LoVo (cell line): ENCODE measurements around the gene KXD1.
A peak's percentile ranks its signal among the peaks of the same experiment; 100 is the strongest.
"Not testable (repeated sequence)": the region's sequence is repeated elsewhere in the genome, so short reads cannot be mapped to it uniquely, and the experiment has no call there.

Experiments
- DNase-seq: peaks from one replicate; pipeline ENCODE4 v3.0.0-alpha.2; 2016; ENCODE audit warnings: low spot score

KXD1 gene

DNA sequence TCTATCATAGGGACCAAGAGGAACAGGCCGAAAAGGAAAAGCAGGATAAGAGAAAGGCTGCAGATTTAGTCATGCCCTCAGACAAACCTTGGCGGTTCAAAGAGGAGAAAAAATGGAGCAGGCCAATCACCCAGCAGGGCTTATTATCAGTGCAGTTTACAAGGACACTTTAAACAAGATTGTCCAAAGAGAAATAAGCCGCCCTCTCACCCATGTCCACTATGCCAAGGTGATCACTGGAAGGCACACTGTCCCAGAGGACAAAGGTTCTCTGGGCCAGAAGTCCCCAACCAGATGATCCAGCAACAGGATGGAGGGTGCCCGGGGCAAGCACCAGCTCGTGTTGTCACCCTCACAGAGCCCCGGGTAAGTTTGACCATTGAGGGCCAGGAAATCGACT lies 22.6 kb downstream of the KXD1 start:
- DNase-seq: no peak

DNA sequence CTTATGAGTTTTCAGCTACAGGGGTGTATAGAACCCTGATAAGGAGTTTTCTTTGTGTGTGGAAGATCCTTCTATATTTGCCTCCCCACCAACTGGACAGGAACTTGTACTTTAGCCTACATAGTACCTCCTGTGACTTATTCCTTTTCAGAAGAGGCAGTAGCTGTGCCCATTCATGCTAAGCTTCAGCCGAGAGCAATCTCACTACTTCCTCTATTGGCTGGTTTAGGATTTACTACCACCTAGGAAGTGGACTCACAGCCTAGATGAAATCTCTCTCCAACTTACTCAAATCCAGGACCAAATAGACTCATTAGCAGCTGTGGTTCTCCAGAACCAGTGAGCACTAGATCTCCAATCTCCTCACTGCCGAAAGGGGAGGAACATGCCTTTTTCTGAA lies 28.6 kb downstream of the KXD1 start:
- no peak for DNase-seq

DNA sequence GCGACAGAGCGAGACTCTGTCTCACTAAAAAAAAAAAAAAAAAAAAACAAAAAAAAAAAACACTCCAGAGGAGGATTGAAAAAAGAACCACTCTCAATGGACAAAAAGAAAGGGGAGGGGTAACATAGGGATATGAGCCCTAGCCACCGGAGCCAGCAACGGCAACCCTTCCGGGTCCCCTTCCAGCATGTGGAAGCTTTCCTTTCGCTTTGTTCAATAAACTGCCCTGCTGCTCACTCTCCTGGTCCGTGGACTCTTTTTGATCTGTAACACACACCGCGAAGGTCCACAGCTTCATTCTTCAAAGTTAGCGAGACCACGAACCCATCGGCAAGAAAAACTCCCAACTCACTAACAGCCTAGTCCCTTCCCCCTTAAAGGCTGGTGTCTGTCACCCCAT lies 29.9 kb downstream of the KXD1 start:
- no peak for DNase-seq

DNA sequence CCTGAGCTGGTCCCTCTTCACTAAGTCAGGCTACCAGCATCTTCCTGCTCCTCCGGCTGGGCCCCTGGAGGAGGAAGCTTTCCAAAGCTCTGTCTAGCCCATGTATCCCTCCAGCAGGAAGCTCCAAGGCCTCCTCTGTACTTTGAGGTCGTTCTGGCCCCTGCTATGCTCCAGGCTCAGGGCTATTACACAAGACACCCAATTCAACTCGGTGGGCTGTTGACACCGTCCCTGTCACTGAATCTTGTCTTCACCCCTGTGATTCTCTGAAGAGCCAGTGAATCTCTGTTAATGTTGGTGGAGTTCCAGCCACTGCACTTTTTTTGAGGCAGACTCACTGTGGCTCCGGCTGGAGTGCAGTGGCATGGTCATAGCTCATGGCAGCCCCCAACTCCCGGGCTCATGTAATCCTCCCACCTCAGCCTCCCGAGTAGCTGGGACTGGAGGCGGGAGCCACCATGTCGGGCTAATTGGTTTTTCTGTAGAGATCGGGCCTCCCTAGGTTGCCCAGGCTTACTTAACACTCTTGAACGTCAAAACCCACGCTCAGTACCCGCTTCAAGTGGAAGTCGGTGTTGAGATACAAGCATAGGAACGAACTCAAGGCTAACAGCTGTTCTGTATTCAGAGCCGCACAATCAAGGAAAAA lies 30.4 kb downstream of the KXD1 start:
- DNase-seq: no peak

DNA sequence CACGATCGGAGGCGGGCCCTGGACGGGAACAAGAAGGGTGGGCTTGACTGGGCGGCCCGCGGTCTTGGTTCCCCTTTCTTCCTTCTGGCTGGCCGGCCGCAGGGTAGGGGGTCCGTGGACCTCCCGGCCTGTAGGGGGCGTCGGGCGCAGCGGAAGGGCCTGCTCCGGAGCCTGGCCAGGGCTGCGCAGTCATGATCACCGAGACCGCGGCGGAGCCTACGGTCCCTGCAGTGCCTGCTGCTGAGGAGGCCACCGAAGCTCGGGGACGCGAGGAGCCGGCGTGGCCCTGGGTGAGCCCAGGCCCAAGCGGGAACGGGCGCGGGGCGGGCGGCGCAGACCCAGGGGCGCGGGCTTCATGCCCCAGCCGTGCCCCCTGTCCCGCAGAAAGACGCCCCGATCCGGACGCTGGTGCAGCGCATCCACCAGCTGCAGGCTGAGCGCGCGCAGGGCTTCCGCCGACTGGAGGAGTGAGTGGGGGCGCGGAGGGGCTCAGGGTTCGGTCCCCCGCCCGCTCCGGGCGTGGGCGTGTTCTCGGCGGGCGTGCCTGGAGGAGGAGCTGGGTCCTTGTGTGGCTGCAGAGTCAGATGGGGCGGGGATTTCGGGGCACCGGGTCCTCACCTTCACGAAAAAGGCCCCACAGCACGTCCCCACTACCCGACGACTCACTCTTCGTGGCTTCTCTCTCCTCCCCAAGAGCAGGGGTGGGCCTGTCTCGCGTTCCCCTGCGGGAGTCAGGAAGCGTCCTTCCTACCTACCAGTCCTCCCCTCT lies 31.1 kb downstream of the KXD1 start, which contains the start of gene REX1BD:
Gene REX1BD (plus strand): TSS at position 188 of the 769 bp plus-strand sequence. CDS start 4 bp downstream, at position 192.
- DNase-seq: peak; percentile 83

DNA sequence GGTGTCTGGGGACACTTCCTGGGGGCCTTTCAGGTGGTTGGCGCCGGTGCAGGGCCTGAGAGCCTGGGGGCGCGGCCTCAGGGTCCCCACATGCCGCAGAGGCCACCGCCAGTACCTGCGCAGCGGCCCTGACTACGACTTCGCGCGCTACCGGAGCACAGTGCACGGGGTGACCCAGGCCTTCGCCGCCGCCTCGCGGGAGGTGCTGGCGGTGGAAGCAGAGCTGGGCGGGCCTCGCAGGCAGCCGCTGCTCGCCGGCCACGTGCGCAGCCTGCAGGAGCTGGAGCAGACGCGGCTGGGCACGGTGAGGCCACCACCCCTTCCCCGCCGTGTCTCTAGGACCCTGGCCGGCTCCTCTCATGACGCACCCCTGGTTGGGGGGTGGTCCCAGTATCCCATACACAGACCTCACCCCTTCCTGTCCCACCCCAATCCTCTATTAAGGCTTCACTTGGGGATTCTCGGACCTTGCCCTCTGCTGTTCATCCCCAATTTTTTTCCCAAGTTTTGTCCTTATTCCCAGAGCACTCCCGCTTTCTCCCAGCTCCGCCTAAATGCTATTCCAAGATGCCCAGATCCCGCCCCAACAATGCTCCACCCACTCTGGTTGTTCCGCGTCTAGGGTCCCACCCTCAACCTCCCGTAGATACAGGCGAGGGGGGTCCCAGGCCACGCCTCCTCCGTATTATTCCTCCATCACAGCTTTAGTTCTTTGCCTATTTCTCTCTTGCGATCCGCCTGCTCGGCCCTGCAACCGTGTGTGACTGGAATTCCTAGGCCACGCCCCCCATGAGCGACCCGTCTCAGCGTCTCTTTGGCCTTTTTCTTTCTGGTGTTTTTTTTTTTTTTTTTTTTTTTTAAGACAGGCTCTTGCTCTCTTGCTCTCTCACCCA lies 32.0 kb downstream of the KXD1 start:
- peak; percentile 54 for DNase-seq

DNA sequence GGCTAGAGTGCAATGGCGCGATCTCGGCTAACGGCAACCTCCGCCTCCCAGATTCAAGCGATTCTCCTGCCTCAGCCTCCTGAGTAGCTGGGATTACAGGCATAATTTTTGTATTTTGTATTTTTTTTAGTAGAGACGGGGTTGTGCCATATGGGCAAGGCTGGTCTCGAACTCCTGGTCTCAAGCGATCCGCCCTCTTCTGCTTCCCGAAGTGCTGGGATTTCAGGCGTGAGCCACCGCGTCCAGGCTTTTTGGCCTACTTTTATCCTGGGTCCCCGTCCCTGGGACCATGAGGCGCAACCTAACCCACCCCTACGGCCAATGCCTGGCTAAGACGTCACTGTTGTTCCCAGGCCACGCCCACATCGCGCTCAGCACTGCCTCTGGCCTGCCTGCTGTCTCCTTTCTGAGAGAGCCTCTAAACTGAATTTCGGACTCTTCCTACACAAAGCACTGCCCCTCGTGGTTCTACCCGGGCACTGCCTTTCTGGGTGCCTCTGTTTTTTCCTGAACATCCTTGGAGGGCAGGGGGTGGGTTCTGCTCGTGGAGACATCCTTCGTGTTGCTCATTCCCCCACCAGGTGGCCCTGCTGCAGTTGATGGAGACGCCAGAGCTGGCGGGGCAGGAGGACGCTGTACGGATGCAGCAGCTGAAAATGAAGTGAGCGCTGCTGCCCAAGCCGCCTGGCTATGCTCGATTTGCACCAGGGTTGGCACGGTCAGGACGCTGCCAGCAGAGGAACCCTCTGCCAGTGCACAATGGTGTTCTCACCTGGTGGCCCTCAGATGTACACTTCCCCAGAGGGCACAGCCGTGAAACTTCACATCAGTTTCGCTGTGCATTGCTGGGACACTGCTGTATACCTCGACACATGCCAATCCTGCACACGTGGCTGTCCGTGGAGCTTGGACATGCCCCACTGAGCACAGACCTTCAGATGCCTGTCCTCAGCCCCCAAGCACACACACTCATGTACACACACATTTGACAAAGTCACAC lies 32.9 kb downstream of the KXD1 start:
- no peak for DNase-seq

DNA sequence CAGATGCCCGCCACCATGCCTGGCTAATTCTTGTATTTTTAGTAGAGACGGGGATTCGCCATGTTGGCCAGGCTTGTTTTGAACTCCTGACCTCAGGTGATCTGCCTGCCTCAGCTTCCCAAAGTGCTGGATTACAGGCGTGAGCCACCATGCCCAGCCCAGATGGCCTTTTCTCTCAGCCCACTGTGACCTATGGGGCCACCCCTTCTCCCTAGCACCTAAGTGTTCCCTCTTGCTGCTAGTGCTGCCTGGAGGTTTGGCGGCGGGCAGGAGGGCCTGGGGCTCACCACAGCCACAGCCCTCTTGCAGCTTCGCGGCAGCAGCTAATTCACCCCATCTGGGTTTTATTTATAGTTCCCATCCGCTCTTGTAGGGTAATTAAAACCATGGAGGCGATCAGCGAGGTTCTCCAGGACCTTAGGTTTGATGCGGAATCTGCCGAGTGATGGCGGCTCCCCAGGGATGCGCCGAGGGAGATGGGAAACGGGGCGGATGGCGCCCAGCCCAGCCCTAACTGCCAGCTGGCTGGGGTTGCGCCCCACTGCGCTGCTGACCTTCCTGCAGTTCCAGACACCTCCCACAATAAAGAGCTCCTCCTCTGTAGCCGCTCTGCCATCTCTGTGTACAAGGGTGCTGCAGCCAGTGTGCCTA lies 34.2 kb downstream of the KXD1 start:
- no peak for DNase-seq

DNA sequence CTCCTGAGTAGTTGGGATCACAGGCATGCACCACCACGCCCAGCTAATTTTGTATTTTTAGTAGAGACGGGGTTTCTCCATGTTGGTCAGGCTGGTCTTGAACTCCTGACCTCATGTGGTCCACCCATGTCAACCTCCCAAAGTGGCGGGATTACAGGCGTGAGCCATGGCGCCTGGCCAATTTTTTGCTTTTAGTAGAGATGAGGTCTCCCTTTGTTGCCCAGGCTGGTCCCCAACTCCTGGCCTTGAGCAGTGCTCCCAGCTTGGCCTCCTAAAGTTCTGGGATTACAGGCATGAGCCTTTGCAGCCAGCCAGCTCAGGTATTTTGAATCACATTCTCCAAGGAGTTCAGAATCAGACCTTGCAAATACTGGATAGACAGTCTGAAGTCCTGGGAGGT lies 35.1 kb downstream of the KXD1 start:
- not testable (repeated sequence) for DNase-seq

DNA sequence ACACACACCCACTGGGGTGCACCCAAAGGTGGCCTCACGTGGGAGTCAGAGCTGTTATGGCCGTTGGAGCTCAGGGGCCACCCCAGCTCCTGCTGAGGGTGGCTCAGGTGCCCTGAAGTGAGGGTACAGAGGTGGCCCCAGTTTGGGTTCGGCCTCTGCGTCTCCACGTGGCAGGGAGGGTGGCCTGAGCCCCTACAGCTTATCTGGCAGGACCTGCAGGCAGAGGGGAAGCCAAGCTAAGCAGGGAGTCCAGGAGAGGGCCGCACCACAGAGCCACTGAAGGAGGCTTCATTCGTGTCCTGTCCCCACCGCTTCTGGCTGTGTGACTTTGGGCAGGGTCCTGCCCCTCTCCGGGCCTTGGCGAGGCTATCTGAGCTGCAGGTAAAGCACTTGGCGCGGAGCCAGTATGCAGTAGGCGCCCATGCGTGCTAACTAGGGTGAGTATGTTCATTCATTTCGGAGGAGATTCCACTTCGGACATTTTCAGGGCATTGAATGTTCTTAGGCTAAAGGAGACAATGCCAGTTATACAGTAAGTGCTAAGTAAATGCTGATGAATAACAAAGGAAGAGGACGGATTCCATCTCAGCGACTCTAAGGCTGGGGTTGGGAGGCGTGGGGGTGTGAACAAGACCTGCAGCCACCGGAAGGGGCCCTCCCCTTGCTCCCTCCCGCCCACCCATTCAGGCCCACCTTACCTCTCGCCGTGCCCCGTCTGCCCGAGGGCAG lies 35.9 kb downstream of the KXD1 start:
- no peak for DNase-seq

DNA sequence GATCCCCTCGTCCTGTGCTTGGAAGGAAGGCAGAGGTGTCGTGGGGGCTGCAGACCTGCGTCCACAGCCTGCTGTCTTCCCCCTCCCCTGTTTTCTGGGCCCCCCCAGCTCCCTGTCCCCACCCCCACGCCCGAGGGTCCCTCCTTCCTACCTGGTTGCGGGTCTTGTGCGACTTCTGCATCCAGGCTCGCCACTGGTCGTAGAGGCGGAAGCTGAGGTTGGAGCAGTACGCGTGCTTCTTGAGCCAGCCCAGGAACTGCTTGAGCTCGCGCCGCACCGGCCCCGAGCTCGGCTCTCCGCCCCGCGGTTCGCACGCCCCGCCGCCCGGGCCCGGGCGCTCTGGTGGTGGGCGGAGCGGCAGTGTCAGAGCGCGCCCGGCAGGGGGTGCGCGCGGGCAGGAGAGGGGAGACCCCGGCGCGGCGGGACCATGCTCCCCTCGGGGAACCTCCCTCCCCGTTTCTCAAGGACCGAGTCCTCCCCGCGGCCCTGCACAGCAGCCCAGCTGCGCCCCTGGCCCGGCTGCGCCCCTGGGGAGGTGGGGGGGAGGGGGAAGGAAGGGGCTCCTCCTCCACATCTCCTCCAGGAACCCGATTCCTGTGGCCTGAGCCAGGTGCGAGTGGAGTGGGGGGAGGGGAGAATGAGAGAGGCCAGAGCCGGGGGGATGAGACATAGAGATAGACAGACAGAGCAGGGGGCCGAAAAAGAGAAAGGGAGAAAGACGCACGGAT lies 36.6 kb downstream of the KXD1 start:
- peak; percentile 62 for DNase-seq

DNA sequence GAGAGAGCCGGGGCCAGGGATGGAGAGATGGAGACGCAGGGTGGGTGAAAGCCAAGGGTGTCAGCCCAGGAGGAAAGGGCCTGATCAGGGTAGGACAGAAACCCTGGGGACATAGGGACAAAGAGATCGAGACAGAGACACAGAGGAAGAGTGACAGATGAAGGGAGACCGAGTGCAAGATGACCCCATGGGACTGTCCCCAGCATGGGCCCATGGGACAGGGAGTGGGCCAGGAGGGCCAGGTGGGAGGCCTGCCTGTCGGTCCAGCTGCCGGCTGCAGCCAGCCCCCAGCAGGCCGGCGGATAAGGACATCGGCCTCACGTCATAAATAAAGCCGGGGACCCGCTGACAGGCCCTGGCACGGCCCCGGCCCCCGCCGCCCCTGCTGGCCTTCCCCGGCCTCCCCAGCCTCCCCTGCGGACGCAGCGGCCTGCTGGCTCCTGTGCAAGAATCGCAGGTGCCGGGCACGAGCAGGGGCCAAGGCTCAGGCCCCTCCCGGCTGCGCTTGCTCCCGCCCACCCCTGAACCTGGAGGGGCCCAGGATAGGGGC lies 37.2 kb downstream of the KXD1 start:
- no peak for DNase-seq

DNA sequence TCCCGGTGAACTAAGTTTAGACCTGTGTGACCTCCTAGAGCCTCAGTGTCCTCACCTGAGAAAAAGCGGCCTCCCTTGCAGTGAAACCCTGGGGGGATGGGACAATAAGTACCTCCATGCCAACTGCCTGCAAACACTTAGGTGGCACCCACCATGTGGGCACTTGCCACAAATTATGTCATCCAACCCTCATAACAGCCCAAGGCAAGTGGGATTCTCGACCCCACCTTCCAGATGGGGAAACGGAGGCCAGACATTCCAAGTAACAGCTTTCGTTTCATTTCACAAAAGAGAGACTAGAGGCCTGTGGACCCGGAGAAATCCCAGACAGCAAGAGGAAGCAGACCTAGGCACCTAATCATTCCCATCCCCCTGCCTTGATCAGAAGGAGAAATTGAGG lies 37.8 kb downstream of the KXD1 start:
- DNase-seq: no peak

DNA sequence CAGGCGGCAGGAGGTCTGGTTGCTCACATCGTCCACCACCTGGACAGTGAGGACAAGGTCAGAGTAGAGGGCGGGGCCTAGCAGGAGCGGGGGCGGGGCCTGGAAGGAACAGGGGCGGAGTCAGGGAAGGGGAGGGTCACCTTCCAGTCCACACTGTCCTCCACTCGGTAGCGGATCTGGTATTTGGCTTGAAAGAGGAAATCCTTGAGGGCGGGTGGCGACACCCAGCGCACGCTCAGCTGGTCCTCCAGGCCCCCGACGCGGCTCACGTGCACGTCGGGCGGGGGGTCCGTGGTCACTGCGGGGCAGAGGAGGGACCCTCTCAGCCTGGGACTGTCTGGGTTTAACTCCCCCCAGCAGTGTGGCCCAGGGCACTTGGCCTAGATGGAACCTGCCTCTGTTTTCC lies 39.1 kb downstream of the KXD1 start:
- no peak for DNase-seq

DNA sequence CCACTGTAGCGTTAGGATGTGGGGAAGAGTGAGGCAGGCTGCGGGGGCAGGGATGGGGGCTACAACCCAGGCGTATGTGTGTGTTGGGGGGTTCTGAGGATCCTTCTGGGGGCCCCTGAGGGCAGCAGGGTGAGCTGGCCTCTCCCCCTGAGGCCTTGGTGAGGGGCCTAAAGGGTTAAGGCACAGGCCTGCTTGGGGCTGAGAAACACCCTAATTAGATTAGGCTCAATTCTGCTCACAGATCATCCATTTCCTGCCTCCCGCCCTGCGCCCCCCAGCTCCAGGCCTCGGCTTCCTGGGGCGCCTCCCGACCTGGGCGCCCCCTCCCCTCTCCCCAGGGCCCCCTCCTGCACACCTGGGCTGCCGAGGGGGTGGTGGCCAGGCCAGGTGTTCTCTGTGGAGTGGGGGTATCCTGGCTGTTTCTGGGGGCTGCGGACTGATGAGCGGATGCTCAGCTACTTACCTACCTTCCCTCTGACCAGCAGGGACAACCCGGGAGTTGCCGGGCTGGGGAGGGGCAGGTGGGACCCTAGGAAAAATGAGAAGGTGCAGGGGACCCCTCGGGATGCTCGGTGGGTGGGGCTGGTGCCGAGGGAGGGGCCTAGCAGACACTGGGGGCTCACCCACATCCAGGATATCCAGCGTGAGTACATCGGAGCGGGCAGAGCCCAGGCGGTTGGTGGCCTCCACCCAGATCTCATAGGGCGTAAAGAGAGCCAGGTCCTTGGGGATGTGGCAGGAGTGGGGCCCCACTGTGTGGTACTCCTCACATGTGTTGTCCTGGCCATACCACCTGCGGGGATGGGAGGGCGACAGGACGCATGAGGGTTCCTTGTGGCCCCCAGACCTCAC lies 40.4 kb downstream of the KXD1 start:
- DNase-seq: no peak

DNA sequence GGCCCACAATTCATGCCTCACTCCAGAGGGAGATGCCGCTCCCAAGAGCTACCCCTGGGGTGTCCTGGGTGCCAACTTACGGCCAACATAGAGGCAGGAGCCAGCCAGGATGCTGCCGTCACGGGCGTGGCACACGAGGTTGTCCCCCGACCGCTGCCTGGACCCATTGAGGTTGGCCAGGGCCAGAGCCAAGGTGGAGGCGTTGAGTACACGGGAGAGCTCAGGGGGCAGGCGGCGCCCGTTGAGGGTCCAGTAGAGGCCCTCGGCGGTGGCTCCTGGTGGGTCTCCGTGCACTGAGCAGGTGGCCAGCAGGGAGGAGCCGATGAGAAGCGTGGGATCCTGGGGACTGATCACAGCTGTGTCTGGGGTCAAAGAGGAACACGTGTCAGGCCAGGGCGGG lies 41.8 kb downstream of the KXD1 start:
- DNase-seq: no peak

DNA sequence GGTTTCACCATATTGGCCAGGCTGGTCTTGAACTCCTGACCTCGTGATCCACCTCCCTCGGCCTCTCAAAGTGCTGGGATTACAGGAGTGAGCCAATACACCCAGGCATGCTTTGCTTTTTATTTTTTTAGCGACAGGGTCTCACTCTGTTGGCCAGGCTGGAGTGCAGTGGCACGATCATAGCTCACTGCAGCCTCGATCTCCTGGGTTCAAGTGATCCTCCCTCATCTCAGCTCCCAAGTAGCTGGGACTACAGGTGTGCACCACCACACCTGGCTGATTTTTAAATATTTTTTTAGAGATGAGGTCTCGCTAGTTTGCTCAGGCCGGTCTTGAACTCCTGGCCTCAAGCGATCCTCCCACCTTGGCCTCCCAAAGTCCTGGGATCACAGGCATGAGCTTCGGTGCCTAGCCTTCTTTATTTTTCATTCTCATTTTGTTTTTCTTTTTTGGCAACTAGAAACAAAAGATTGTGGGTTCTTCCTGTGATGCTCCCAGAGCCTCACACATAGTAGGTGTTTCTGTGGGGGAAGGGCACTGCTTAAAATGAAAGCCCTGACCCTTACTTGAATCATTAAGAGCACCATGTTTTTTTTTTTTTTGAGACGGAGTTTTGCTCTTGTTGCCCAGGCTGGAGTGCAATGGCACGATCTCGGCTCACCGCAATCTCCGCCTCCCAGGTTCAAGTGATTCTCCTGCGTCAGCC lies 43.2 kb downstream of the KXD1 start:
- not testable (repeated sequence) for DNase-seq

DNA sequence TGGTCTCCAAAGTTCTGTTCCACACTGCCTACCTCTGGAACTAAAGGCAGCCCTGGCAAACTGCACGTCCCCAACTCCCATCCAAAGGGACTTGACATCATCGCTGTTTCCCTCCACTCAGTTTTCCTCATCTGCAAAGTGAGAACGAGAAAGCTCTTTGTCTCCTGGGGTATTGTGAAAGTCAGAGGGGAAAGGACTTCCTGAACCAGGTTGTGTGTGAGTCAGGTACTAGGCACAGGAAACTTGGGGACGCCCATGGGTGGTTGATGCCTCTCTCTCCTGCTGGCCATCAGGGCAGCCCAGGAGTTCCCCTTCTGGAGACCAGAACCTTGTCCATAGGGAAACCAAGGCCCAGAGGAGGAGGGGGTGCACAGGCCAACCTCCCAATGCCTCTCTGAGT lies 44.2 kb downstream of the KXD1 start:
- DNase-seq: no peak
